Jurkat, Clone E6-1 (cell line): ENCODE data around the gene JAM2.

ENCODE experiments used
- DNase-seq: peaks from one replicate; pipeline ENCODE4 v3.0.0-alpha.2; 2011; ENCODE audit warnings: low read depth, low spot score
- H3K4me3 ChIP-seq: 2 replicates; pipeline ENCODE4 v1.5.1; 2011; ENCODE audit warnings: mild to moderate bottlenecking, low read length, control low read depth, moderate library complexity

Gene JAM2

DNA sequence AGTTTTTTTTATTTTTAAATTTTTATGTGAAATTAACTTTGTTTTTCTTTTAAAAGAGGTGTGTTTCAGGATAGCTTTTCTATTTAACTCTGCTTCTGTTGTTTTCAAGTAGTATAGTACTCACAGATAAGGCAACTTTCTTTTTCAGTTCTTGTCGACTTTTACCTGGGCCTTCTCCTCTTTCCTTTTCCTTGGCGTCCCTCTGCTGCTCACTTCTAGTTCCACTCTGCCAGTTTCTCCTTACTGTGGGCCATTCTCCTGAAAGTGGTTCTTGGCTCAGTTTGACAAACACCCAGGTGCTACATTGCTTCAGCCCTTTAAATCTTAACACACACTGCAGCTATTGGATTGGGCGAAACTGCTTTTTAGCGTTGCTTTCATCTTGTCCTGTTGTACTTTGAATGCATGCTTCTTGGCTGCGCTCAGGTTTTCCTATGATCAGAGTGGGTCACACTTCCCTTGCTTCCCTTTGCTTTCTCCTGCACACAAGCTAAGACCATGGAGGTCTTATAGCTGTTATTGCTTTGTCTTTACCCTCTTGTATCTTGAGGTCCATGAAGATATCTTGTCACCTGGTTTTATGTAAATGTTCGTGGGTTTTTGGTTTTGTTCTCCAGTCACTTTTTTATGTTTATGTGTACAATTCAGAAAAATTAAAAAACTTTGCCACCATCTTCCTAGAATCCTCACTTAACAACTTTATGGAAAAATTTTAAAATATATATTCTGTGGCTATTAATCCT is 117.3 kb downstream of the JAM2 start:
- H3K4me3 ChIP-seq = no peak overlapping the region
- DNase-seq = no peak

- no peak overlapping the region for H3K4me3 ChIP-seq
- no peak for DNase-seq
Measured at GRCh38 chr21:25757531-25757930, 118.5 kb downstream of the JAM2 start.

GRCh38 chr21:25759573-25759972 is 120.5 kb downstream of the JAM2 start:
- no peak overlapping the region for H3K4me3 ChIP-seq
- DNase-seq = no peak

DNA sequence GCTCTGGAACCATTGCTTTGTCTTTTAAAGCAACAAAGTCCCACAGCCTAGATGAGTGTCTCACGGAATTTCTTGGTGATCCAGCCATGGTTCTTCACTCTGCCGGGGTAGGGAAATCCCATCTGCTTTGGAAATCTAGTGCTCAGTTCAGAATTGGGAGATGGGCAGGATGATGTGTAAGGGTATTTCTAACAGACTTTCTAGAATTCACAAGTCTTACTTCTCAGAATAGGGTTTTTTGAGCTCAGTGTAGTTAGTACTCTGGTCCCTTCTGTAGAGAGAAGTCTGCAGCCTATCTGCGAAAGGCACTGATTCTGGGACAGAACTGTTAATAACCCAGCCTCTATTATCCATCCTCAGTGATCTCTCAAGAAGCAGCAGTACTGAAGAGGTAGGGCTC is 121.0 kb downstream of the JAM2 start:
- no peak for DNase-seq
- no peak overlapping the region for H3K4me3 ChIP-seq

GRCh38 chr21:25760677-25761076 is 121.6 kb downstream of the JAM2 start:
- no peak overlapping the region for H3K4me3 ChIP-seq
- no peak for DNase-seq

DNA sequence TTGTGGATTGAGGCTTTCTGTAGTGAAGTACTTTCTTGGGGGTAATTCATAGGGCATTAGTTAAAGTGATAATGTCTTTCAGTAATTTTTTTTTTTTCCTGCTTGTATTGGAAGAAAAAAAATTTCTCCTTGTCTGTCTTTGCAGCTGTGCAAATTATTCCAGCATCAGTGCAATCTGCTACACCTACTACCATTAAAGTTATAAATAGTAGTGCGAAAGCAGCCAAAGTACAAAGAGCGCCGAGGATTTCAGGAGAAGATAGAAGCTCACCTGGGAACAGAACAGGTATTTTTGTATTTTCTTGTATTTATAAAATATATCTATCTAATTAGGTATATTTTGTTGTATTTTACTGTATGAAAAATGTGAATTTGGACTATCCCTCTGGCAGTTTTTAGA is 125.0 kb downstream of the JAM2 start:
- DNase-seq = no peak
- H3K4me3 ChIP-seq = no peak overlapping the region
